GM19240 (cell line): ENCODE data around the gene ATG4B.
A peak's percentile ranks its signal among the peaks of the same experiment; 100 is the strongest.

Experiments used
- DNase-seq: peaks from one replicate; pipeline ENCODE4 v3.0.0; 2011; ENCODE audit warnings: low spot score; ENCODE audit not compliant: insufficient read length

The ATG4B gene

DNA sequence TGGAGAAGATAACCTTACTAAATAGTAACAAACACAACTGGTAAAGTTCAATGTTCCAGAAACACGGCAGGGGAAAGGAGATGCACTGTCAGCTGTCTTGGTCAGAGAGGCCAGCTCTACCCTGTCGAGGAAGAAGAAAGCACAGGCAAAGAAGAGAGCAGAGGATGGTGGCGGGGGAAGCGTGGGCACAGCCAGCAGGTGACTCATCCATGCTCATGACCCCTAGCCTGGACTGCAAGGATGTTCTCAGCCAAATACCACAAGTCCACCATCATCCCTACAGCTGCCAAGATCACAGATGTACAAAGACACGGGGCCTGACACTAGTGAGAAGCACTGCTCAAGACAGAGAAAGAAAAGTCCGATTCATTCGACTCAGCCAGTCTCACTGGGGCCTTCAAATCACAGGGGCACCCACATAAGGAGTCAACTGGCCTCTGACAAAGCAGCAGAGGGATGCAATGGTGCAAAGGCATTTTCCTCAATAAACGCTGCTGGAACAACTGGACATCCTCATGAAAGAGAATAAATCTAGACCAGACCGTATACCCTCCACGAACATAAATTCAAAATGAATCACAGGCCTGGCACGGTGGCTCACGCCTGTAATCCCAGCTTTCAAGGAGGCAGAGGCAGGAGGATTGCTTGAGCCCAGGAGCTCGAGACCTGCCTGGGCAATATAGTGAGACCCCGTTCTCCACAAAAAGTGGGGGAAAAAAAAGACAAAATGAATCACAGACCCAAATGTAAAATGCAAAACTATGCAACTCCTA lies 43.5 kb downstream of the ATG4B start:
- no peak for DNase-seq

DNA sequence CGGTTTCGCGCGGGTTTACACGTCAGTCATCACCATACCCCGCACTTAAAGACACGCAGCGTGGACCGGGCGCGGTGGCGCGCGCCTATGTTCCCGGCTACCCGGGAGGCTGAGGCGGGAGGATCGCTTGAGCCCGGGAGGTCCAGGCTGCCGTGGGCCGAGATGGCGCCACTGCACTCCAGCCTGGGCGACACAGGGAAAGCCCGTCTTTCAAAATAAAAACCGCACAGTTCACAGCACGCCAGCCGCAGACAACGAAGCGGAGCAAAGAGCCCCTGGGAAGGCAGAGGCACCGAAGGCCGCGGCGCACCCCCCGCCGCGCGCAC lies 48.8 kb downstream of the ATG4B start:
- no peak for DNase-seq

- DNase-seq: peak; percentile 99
Observed at GRCh38 chr2:241686650-241687425, 49.3 kb downstream of the ATG4B start, which contains the start of gene DTYMK. TSS of gene DTYMK (minus strand) at chr2:241686815. CDS start at chr2:241686783, 32 bp downstream.

DNA sequence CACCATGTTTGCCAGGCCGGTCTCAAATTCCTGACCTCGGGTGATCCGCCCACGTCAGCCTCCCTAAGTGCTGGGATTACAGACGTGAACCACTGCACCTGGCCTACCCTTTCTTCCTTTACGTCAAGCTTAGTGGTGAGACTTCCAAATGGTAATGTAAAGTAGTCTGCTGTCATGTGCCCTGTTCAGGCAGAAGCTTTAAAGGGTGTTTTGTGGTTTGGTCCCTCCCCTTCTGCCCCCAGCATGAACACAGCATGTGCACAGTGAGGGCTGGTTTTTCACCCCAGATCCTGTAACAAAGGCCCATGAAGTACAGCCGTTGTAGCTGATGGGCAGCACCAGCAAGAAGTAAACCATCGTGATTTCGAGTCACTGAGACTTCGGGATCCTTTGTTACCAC lies 51.8 kb downstream of the ATG4B start:
- no peak for DNase-seq

DNA sequence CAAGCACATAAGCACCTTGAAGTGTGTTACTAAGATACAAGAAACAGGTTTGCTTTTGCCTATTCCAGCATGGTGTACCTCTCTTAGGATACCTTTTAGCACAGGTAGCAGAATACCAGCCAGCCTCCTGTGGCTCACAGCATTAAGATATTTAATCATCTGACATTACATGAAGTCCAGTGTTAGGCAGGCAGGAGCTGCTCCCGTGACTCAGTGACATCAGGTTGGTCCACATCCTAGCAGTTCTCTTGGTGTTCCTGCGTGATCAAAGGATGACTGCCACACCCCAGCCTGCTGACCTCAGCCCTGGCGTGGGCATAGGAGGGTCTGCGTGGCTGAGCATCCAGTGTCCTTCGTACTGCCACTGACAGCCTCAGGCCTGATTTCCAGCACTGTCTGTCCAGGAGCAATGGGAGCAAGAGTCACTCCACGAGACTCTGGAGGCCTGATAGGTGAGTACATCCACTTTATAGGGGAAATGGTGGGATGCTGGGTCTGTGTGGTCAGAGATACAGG lies 52.8 kb downstream of the ATG4B start:
- DNase-seq: no peak

DNA sequence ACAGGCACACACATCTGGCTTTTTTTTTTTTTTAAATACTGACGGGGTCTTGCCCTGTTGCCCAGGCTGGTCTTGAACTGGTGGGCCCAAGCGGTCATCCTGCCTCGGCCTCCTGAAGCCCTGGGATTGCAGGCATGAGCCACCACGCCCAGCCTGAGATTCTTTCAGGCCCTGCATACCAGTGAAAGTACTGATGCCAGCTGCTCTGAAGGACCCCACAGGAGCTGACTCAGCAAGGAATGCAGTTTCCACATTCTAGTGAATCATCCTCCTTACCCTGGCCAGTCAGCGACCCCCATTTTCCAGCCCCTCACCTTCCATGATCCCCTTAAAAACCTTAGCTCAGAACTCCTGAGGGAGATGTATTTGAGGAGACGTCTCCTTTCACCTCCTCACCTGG lies 55.0 kb downstream of the ATG4B start:
- DNase-seq: no peak

- no peak for DNase-seq
Observed at GRCh38 chr2:241695651-241696050, 58.2 kb downstream of the ATG4B start.

DNA sequence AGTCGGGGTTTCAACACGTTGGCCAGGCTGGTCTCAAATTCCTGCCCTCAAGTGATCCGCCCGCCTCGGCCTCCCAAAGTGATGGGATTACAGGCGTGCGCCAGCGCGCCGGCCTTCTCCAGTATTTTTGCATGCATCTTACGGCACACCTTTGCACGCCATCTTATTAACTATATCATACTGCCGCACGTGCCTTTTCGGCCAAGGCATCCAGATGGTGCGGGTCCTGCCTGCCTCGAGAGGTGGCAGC lies 63.6 kb downstream of the ATG4B start:
- DNase-seq: no peak

DNA sequence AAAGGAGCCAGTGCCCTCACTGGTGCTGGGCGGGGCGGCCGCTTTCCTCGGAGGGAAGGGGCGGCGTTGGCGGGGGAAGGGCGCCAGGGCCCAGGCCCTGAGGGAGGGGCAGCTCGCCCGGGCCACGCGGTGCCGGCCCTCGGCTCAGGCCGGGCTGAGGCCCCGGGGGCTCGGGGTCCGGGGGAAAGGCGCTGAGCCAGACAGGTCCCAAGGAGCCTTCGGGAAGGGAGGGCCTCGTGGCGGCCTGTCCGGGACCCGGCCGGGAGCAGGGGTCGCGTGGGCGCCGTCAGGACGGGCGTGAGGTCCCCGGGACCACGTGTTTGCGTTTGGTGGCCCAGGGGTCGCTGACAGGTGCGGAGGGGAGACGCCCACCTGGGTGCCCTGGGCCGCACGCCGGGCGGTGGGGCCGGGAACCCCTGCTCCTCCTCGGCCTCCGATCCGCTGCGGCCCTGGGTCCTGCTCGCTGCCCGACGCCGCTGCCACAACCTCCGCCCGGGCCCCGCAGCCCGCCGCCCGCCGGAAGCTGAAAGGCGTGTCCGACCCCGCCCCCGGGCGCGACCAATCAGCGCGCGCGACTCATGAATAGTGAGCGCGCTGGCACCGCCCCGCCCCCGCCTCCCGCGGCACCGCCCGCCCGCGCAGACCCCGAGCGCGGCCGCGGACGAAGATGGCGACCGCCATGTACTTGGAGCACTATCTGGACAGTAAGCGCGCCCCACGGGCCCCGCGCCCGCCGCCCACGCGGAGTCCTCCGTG lies 64.1 kb downstream of the ATG4B start, which contains the start of gene ING5:
ING5 (plus strand) TSS at position 641 of the 756 bp plus-strand sequence; CDS start at position 668, 27 bp downstream.
- peak; percentile 69 for DNase-seq

DNA sequence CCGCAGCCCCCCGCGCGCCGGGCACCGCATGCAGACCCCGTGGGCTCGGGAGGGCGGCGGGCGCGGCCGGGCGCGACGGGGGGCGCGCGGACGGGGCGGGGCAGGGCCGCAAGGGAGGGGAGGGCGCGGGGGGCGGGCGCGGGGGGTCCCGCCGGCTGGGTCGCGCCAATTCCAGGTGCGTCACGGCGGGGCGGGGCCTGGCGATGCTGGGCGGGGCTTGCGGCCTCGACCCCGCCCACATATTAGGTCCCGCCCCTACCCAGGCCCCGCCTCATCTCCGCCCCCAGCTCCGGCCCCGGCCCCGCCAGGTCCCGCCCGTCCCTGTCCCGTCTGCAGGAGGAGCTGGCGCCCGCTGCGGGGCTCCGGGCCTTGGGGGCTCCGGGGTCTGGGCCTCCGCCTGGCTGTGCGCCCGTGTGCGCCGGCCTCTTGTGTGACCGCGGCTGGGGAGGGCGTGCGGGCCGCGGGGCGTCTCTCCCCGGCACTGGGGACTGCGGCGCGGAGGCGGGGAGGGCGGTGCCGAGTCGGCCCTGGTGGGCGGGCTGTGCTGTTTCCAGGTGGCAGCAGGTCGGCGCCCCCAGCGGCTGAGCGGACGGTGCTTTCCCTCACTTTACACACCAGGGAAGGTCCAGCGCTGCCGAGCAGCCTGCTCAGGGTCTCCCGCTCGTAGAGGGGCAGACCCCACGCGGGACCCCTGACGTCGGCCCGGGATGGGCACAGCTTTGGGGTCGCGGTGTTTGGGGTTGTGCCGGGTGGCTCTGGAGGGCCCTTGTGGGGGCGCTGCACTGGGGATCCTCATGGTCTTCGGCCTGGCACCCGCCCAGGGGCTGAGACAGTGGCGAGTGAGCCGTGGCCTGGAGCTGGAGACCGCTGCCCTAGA lies 64.9 kb downstream of the ATG4B start:
- peak; percentile 92 for DNase-seq

DNA sequence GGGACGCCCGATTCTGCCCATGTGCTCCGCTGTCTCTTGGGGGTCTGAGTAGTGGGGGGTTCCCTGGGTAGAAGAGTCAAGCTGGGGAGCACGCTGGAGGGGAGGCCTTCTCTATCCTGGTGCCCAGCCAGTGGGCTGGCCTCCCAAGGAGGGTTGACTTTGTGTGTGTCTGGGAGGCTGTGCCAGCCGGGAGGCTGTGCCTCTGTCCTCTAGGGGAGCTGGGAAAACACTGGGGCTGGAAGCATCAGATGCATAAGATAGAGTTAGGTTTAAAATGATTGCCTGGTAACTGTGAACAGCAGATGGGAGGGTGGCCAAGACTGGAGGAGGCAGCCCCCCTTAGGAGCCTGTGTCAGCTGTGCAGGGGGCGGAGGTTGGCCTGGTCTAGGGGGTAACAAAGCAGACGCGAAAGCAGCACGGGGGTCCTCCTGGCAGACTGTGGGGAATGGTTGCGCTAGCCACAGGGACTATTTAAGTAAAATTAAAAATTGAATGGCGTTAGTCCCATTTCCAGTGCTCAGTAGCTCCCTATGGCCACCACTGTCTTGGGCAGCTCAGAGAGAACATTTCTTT lies 65.6 kb downstream of the ATG4B start:
- no peak for DNase-seq

GRCh38 chr2:241706537-241706936 lies 69.0 kb downstream of the ATG4B start:
- no peak for DNase-seq

GRCh38 chr2:241708879-241709278 lies 71.4 kb downstream of the ATG4B start:
- DNase-seq: no peak

GRCh38 chr2:241719093-241719492 lies 81.6 kb downstream of the ATG4B start:
- no peak for DNase-seq

- DNase-seq: no peak
Observed at GRCh38 chr2:241720099-241720498, 82.6 kb downstream of the ATG4B start.

GRCh38 chr2:241720560-241720959 lies 83.1 kb downstream of the ATG4B start:
- DNase-seq: no peak

DNA sequence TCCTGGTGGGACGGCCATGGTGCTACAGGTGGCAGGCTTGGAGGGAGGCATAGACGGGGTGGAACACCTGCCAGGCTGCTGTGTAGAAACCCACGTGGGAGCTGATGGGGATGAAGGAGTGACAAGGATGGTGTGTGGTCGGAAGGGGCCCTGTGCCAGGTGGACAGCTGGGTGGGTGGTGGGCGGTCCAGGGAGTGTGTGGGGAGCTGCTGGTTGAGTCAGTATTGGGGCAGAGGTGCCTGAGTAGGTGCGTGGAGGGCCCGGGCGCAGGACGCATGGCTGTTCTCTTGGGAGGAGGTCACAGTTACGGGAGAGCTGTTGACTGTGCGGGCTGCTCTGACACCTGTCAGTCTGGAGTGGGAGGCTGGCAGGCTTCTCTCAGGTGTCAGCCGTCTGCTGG lies 84.4 kb downstream of the ATG4B start:
- DNase-seq: no peak

DNA sequence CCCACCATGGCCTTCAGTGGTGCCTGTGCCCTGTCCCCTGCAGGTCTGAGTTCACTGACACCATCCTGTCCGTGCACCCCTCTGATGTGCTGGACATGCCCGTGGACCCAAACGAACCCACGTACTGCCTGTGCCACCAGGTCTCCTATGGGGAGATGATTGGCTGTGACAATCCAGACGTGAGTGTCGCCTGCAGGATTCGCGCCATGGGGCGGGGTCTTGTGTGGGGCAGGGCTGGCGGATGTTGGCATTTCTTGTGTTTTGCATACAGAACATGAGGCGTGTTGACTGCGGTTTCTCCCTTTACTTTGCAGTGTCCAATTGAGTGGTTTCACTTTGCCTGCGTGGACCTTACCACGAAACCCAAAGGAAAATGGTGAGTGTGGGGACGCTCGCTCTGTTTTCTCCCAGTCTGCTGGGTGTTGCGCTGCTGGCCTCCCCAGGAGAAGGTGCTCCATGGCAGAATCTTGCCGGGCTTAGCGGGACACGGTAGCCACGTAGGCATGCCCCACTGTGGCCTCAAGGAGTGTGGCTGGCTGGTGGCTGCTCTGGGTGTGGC lies 85.5 kb downstream of the ATG4B start:
- no peak for DNase-seq
